GM21528 (cell line): ENCODE measurements around the gene GFOD1.
"Not testable (repeated sequence)": the region's sequence is repeated elsewhere in the genome, so short reads cannot be mapped to it uniquely, and the experiment has no call there.

Source experiments
- ATAC-seq: cut with Tn5 transposase; IDR thresholded peaks from one replicate; pipeline ENCODE4 v1.9.1; 2021; ENCODE audit warnings: mild to moderate bottlenecking, moderate library complexity; ENCODE audit not compliant: unreplicated experiment, low FRiP score

Gene GFOD1

DNA sequence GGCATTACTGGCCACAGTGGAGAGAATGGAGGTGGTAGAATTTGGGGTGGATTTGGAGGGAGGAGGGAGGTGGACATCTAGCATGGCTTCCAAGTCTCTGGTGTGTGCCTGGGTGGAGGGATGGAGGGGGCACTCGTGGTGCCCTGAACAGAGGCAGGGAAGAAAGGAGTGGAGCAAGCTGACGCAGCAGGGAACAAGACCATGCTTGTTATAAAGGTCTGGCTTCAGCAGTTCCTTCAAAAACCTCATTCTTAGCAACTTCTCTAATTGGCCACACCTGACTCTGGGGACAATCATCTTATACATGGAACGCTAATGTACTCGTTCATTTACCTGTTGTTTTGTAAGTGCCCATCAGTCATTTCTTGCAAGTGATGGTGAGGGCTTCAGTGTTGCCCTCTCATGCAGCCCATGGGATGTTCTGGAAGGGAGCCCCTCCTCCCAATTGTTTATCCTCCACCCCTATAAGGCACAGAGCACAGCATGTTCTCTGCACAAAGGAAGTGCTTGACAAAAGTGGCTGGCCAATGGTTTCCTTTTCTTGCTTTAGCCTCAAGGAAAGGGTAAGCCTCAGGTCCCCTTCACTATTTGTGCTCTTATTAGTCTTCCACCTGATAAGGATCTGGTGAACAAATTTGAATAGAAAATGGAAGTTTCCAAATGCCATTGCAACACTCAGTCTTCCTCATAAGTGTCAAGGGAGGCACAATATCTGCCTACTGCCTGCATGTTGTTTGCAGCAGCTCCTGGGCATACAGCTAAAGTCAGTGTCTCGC lies 39.3 kb downstream of the GFOD1 start:
- ATAC-seq, result no peak

DNA sequence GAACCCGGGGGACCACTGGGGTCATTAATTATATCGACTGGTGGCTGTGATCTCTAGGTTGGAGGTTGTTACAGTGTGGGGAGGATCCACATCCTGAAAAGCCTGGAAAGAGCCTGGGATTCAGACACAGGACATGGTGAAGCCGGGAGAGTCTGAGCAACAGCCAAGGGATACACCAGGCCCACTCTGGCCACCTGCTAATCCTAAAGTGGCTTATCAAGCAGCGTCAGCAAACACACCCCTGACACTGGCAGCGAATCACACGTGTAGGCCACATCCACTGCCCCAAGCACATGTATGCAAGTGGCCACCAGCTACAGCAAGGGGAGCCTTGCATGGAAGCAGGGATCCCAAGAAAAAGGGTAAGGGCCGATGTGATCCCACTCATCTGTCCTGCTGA lies 41.0 kb downstream of the GFOD1 start:
- ATAC-seq, result no peak

- ATAC-seq, result no peak
Observed at GRCh38 chr6:13445744-13446115, 41.7 kb downstream of the GFOD1 start.

DNA sequence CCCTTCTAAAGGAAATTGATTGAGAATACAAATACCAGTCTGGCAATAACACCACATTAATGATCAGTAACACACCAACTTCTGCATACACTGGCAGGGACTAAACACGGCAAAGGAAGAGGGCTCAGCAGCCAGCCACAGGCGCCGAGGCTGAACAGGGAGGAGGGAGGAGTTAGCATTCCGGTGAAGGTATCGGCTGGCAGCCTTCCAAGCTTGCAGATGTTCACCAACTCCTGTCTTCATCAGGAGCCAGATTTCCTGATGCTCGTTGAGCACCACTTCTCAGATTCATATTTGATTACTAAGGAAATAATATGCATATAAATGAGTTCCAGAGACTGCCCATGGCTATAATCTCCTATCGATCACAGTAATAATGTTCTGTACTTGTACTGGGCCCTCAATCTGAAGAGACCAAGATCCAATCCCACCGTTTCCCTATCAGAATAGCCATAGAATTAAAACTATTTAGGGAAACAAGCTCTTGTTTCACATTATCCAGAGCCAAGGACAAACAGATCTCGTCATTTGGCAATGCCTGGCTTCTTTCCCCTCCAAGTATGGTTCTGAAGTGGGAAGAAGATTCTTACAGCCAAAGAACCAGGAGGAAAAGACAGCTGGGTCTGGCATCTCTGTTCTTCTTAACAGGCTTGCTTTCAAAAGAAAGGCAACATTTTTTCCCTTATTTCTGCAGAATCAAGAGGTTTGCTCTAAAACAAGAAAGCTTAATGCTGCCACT lies 42.2 kb downstream of the GFOD1 start:
- ATAC-seq, result no peak

DNA sequence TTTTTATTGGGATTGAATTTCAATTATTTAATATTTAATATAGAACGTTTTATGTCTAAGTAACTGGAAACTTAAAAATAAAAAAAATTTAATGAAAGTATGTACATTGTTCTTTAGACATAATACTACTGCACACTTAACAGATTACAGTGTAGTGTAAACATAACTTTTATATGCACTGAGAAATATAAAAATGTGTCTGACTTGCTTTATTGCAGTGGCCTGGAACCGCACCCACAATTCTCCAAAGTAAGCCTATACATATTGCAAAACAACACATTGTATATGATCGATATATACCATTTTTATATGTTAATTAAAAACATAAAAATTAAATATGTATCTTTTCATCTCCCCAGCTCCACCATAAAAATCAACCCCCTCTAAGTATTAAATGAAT lies 42.8 kb downstream of the GFOD1 start:
- ATAC-seq, result no peak

GRCh38 chr6:13443978-13444377 lies 43.4 kb downstream of the GFOD1 start:
- not testable (repeated sequence) for ATAC-seq

DNA sequence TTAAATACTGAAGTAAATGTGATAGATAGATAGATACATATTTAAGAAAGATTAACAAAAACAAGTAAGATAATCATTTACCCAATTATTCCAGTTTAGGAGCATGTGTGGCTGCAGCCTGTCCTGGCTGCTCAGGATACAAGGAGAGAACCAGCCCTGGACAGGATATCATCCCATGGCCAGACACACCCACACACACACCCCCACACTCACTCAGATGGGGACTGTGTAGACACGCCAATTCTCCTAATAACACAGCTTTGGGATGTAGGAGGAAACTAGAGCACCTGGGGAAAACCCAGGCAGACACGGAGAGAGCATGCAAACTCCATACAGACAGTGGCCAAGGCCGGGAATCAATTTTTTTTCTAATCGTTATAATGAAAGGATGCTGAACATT lies 45.6 kb downstream of the GFOD1 start:
- no peak for ATAC-seq

- ATAC-seq, result no peak
Observed at GRCh38 chr6:13439644-13440043, 47.8 kb downstream of the GFOD1 start.

DNA sequence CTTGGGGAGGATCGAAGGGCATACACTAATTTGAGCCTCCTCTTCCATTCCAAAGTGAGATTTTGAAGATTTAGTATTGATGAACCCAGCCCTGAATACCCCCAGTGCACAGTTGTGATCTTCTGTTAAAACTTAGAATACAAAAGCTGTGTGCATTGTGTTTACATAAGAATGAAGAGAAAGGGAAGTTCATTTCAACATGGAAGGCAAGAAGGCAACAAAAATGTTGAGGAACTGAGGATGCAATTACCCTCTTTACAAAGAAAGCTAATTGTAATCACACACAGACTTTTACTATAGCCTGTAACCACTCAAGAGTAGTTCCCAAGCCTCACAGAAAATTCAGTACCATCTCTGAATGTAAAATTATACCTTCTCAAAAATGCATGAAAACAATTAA lies 49.3 kb downstream of the GFOD1 start:
- no peak for ATAC-seq

DNA sequence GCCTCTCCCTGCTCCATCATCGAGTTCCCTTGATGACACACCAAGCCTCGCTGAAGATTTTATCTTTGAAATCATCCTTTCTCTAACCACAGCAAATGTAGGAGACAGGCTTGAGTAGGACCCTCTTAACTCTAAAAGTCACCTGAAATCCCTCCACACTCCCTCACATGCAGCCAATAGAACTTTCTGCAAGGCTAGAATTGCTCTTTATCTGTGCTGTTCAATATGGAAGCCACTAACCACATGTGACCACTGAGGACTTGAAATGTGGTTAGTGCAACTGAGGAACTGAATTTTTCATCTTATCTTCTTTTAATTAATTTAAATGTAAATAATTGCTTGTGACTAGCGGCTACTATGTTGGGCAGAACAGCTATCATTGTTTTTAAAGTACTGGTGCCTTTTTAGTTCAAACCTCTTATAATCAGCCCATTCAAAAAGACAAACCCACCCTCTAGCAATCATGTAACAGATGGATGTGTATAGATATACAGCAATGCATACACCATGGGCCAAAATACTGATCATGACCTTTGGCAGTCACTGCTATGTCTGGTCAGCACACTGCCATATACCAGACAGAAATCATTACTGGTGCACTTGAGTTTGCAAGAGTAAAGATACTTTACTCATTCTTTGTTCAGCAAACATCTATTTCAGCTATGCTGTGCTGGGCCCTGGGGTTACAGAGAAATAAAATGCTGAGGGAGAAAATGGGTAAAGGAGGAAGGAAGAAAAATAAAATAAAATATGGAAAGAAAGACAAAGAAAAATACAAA lies 50.0 kb downstream of the GFOD1 start:
- ATAC-seq, result no peak

DNA sequence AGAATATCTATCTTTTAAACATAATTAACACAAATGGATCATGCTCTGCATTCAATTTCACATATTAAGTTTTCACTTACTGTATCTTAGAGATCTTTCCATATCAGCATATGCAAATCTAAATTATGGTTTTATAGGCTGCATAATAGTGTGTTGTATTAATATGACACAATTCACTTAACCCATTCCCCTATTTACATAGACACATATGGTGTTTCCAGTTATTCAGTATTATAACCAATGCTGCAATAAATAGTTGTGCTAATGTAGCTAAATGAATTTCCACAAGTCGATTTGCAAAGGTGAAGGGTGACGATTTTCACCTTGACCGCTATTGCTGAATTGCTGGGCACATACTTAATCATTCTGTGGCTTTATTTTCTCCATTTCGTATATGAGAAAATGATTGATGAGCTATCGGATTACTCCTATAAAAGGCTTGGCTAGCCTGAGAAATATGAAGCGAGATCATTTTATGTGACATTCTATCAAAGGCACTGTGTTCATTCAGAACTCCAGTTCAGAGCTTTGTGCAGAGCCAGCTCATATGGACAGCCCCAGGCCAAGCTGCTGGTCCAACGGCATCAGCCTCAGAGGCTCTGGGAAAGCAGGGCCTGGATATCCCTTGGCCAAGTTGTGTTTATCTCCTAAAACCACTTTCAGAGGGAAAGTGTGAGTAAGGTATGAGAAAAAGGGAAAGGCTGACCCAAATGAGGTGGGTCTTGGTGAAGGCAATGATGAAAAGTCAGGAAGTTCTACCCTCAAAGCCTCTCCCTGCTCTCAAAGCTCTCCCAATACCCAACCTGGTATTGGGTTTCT lies 50.8 kb downstream of the GFOD1 start:
- no peak for ATAC-seq

- ATAC-seq, result no peak
Observed at GRCh38 chr6:13435477-13436246, 51.7 kb downstream of the GFOD1 start.

- no peak for ATAC-seq
Observed at GRCh38 chr6:13434777-13435176, 52.6 kb downstream of the GFOD1 start.

DNA sequence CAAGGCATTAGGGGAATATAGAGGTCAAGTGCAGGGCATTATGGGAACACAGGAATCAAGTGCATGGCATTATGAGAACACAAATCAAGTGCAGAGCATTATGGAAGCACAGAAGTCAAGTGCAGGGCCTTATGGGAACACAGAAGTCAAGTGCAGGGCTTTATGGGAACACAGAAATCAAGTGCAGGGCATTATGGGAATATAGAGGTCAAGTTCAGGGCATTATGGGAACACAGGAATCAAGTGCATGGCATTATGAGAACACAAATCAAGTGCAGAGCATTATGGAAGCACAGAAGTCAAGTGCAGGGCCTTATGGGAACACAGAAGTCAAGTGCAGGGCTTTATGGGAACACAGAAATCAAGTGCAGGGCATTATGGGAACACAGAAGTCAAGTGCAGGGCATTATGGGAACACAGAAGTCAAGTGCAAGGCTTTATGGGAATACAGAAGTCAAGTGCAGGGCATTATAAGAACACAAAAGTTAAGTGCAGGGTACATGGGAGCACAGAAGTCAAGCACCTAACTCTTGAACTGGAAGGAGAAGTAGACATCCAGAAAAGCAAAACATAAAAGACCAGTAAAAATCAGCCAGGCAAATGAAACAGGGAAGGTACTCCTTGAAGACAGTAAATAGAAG lies 53.1 kb downstream of the GFOD1 start:
- ATAC-seq, result not testable (repeated sequence)

DNA sequence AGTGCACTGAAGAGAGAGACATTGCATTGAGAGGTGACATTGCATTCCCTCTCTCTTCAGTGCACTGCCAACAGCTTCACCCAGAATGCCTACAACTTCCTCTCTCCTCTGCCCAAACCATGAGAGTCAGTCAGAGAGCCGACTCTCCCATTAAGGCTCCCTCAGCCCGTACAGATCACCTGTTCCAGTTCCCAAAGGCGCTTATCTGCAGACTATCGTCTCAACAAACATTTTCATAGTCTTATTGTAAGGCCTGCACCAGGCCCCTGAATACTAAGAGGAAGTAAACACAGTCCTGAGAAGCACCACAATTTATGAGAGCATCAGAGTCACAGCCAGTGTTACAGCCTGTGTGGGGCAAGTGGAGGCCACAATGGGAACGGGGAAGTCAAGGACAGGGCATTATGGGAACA lies 53.7 kb downstream of the GFOD1 start:
- ATAC-seq, result no peak

GRCh38 chr6:13432526-13433184 lies 54.7 kb downstream of the GFOD1 start:
- ATAC-seq, result no peak

DNA sequence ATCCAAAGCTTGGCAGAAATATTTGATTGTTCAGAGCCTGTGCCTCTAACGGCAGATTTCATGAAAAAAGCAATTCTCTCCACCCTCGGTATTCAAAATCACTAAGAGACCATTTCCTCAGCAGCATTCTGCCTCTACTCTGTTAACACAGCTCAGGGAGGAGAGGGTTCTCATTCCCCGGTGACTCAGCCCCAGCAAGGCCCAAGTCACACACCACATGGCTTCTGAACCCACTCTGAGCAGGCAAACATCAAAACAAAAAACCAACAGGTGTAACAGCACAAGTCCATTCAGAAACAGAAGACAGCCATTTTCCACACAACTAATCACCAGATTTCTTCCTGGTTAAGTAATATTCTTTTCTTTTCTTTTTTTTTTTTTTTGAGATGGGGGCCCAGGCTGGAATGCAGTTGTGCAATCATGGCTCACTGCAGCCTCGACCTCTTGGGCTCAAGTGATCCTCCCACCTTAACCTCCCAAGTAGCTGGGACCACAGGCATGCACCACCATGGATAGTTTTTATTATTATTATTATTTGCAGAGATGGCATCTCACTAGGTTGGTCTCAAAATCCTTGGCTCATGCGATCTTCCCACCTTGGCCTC lies 55.4 kb downstream of the GFOD1 start:
- ATAC-seq, result no peak

DNA sequence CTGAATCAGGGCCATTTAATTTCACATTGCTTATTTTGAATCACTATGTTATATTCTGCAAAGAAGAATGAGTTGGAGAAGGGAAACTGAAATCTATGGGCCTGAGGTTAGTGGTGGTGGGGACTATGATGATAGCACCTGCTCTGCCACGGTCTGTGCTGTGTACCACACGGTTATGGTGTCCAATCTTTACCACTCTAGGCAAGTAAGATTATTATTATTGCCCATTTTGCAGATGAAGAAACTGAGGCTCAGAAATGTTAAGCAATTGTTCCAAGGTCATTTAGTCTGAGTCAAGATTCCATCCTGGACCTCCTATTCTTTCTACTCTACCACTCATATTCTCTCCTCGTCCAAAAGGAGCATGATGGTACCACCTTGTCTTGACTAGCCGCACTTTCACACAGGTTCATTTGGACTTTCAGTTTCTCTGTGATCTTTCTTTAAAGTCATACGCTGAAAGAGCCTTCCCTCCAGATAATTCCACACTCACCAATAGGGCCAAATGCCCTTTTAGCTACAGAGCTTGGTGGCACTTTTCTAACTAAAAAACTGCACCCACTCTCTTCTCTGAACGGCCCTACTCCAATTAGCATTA lies 56.2 kb downstream of the GFOD1 start:
- no peak for ATAC-seq
